Ishikawa (cell line): ENCODE results near the gene FOXP4.

Experiments used
- CREB1 ChIP-seq: IDR thresholded peaks from 2 replicates; pipeline ENCODE4 v1.6.1; 2012; ENCODE audit warnings: low read depth
- EP300 ChIP-seq: IDR thresholded peaks from 2 replicates; pipeline ENCODE4 v1.6.1; 2012; ENCODE audit warnings: borderline replicate concordance
- FOXM1 ChIP-seq: IDR thresholded peaks from 2 replicates; pipeline ENCODE4 v1.6.1; 2012; ENCODE audit warnings: low read depth, borderline replicate concordance
- YY1 ChIP-seq: IDR thresholded peaks from 2 replicates; pipeline ENCODE4 v1.6.1; 2012; ENCODE audit warnings: low read depth
- TF ChIP-seq, protein P1 (sequence below): IDR thresholded peaks from 2 replicates; pipeline ENCODE4 v1.6.1; 2012

DNA sequence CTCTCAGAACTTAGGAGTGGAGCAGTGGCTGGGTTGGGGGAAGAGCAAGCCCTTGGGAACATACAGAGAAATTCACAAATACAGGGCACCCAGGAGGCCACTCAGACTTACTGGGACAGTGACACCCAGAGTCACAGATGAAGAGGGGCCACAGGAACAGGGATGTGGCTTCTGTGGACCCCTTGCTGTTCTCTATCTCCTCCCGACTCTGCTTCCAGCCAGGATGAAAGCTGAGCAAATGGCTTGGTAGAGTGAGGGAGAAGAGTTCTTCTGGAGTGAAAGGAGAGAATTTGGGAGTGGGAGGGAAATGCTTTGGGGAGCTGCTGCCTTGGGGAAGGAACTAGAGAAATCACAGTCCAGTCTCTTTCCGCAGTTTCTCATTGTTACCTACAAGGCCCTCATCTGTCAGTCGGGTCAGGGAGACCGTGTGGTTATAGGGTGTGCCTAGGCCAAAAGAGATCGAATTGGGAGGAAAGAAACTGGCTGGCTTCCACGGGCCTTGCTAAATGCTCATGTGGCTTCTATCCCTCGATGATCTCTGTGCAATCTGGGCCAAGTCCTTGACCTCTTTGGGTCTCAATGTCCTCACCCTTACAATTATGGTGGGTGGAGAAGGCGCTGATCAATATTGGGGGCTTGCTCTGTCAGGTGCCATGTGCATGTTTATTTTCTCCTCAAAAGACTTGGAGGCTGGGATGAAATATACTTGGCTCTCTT lies 17.0 kb downstream of the FOXP4 start:
- TF ChIP-seq EP300 (no peak), YY1 (no peak), FOXM1 (no peak), CREB1 (no peak)
- TF ChIP-seq, protein P1, sequence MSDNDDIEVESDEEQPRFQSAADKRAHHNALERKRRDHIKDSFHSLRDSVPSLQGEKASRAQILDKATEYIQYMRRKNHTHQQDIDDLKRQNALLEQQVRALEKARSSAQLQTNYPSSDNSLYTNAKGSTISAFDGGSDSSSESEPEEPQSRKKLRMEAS = no peak
